ENCODE data around the gene ADARB2. TPM values are rescaled to one million over a fixed set of nuclear protein-coding genes. Genes with fewer than 3 reads are reported as not detected.

The ADARB2 gene
- polyA plus RNA-seq, 1 donor = 0.16 TPM

DNA sequence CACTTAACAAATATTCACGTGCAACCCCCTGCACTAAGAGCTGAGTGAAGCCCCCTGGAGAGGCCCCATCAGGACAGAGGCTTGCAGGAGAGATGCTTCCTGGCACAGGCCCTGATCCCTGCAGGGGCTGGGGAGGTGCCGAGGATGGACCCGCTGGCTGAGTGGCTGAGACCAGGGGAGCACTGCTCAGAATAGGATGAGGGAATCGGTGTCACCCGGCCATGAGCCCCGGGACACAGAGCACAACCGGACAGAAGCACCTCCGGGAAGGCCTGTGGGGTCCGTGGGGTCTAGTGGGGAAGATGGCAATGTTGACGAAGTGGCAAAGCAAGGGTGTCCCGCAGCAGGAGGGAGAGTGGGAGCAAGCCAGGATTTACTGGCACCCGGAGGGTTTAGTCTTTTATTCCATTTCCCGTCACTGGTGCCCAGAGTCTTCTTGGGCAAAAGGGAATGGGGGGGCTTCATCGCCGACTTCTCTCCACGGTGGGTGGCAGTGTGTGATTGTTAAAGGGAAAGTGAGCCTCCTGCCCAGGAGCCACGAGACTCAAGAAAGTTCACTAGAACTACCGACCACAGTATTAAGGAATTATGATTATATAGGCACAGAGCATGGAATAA is 140.7 kb downstream of the ADARB2 start:
- DNase-seq (ENCODE audit: low read depth) = no peak

DNA sequence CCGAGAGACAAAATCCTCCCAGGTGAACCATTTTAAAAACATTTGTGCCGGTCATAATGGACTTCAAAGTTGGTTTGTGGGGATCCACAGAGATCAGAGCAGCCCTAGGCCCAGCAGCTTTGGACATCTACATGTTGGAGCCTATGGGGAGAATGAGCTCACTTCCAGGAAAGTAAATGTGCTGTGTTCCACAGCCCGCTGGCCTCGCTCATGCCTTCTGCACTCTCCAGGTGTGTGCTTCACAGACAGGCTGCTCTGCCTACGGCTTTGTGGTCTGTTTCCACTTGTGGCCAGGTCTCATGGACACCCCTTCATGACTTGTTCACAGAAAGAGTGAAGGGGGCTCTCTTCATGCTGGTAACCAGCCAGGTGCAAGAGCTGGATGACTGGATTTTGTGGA is 141.6 kb downstream of the ADARB2 start:
- DNase-seq (ENCODE audit: low read depth) = no peak

DNA sequence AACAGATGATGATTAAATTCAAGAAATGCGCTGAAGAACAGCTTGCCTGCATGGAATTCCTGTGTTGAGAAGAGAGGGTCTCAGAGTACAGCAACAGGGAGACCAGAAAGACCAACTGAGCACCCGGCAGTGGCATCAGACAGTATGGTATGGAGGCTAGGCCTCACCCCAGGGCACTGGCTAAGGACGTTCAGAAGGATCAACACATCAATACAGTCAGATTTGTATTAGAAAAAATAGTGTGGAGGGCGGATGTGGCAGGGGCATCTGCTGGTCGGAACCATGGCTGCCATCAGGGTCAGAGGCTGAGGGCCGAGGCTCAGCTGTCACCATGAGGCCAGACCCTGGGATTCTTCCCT is 142.1 kb downstream of the ADARB2 start:
- no peak for DNase-seq (ENCODE audit: low read depth)

DNA sequence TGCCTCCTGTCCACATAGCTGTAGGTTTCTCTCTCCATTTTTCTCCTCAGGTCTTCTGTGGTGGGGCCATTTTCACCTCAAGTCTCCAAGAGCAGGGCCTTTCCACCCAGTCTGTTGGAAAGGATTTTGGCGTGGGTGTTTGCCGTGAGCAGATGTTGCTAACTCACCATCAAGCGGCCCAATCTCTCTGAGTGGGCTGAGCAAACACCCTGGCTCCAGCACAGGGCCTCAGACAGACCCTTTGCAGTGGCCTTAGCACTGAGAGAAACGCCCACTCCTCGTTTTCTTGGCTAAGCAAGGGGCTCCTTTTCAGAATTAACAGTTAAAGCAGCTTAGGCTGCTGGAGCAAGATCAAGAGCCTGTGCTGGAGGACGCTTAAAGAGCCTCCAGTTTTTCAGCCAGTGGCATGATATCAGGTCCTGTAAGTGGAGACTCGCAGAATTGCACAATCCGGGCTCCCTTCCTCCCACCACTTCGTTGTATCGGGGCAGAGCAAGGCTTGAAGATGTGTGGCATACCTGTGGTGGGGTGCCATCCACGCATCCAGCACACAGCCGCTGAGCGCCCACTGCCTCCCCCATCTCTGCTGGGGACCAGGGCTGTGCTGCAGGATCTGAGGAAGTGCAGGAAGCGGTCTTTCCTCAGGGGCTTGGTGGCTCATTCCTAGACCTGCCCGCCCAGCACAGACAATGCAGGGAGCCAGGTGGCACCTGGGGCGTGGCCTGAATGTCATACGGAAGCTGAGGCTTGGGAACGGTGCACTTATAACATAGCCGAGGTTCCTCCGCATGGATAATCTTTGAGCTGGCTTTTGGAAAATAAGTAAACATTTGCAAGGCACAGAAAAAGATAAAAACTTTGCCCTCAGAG is 142.7 kb downstream of the ADARB2 start:
- no peak for DNase-seq (ENCODE audit: low read depth)

DNA sequence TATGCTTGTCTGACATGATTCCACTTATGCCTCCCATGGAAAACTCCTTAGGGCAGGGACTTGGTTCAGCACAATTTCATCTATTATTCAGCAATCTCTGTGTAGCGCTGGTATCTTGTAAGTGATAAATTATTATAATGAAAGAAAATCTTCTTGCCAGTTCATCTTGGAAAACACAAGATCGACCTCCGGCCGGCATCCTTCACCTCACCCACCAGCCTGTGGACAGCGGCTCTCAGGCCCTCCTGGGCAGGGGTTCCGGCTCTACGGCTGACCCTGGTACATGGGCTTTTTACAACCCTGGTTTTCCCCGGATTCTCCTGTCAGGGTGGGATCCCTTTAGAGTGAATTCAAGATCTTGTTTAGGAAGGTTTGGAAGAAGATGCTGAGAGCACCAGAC is 145.6 kb downstream of the ADARB2 start:
- DNase-seq (ENCODE audit: low read depth) = no peak

DNA sequence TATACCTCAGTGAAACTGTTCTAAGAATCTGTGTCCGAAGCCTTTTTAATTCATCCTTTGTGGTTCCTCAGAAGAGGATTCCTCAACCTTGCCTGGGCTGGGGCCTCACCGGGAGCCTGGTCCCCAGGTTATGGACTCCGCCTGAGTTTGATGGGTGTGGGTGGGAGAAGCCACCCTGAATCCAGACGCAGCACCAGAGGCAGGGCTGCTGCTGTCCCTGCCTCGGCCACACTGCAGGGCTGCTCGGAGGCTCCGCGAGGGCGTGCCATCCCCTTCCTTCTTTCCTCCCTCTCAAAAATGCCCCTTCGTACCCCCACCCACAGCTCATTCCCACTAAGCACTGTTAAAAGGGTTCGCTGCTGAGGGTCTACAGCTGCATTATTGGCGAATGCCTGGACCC is 146.3 kb downstream of the ADARB2 start:
- no peak for DNase-seq (ENCODE audit: low read depth)

DNA sequence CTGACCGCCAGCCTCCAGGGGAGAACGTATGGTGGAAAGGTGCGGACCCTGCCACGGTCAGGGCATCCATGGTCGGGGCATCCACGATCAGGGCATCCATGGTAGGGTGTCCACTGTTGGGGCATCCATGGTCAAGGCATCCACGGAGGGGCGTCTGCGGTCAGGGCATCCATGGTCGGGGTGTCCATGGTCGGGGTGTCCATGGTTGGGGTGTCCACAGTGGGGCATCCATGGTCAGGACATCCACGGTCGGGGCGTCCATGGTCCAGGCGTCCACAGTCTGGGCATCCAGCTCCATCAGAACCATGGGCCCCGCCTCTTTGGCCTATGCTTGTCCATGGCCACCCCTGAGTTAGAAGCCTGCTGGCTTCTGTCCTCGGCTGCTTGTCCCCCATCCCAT is 148.1 kb downstream of the ADARB2 start:
- no peak for DNase-seq (ENCODE audit: low read depth)

DNA sequence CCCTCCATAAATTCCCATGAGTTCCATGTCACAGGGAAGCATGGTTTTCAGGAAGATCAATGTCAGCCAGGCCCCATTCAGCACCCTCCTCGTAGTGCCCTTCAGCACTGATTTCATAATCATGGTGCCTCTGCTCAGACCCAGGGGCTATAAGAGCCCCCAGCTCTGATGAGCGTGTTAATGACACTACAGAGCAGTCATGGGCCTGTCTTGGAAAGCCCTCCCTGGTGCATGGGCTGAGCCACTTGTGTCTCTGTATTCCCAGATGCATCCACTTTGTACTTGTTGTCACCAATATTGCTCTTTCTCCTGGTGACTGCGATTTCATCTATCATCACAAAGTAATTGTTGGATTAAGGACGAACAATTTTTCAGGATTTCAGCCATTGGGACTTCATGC is 154.6 kb downstream of the ADARB2 start:
- no peak for DNase-seq (ENCODE audit: low read depth)

DNA sequence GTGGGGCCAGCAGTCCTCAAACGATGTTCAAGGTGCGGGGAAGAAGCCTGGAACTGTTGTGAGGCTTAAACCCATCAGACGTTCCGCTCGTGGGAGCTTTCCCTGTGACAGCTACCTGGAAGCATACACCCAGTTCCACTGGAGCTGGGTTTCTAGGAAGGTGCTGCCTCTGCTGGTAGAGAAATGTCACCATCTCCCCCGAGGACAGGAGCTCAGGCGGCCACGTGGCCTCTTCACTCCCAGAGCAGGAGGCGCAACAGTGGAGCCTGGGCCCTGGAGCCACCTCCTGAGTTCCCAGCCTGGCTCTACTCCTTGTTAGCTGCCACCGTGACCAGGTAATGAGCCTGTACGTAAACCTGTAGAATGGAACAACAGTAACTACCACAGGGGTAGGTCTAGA is 156.1 kb downstream of the ADARB2 start:
- DNase-seq (ENCODE audit: low read depth) = no peak

DNA sequence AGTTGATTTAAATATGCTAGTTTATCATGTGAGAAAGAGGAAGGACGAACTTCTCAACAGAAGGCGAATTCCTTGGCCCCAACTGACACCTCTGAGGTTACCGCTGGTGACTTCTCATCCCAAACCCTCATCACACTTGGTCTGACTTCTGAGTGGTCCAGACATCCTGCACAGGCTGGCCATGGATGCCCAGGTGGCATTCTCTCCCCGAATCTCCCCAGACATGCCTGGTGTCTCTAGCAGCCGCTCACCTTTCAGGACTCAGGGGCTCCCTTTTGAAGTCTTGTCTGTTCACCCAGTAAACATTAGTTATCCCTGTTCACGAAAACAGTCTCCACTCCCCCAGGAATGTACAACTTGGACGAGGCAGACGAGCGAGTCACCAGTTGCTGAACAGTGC is 157.7 kb downstream of the ADARB2 start:
- no peak for DNase-seq (ENCODE audit: low read depth)

DNA sequence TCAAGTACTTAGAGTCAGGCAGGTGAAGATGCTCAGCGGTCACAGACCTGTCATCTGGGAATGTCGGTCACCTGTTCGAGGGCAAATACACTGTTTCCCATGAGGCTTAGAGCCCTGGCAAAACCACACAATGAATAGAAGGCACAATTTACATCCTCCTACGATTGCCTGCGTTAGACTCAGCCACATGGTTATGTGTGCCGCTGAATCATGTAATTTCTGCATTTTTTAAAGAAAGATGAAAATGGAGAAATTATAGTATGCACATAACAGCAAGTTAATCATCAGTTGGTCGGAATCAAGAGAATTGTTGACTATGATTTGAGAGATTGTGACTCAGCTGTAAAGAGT is 158.2 kb downstream of the ADARB2 start:
- no peak for DNase-seq (ENCODE audit: low read depth)

DNA sequence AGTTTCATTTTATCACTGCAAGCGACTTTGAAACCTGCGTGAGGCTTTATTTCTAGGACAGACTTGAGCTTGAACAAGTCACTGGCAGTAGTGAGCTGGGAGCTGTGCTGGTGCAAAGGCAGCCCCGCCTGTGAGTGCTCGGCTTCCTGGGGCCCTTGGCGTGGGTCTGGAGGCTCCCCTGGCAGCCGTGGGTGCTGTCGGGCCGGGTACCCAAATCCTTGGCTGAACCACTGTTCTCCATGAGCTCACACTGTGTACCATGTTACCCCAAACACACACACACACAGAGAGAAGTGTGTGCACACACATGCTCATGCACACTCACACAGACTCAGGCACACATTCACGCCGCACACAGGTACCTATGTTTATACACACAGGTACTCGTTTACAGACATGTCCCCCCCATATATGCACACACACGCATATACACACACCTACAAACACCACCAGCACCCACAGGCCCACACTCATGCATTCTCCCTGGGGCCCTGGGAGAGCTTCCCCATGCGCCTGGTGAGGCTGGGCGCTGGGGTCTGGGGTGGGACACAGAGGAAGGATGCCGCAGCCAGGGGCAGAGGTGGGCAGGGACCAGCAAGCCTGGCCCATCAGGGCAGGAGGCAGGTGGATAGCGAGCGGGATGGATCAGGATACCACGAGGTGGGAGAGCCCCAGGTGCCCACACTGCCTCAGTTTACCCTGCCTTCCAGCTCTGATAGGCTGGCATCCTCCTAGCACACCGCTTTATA is 158.8 kb downstream of the ADARB2 start:
- DNase-seq (ENCODE audit: low read depth) = no peak

DNA sequence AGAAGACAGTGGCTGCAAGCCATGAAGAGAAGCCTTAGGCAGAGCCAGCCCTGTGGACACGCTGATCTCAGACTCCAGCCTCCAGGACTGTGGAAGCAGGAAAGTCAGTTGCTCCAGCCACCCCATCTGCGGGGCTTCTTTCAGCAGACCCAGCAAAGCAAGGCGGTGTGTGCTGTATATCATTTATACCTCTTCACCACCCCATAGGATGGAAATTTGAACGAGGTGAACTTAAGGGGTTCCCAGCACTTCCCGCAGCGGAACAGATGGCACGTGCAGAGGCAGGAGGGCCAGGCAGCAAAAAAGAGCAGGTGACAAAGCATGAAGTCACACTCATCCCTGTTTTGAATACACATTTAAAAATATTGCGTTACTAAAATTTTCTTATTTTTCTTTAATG is 159.4 kb downstream of the ADARB2 start:
- DNase-seq (ENCODE audit: low read depth) = no peak

DNA sequence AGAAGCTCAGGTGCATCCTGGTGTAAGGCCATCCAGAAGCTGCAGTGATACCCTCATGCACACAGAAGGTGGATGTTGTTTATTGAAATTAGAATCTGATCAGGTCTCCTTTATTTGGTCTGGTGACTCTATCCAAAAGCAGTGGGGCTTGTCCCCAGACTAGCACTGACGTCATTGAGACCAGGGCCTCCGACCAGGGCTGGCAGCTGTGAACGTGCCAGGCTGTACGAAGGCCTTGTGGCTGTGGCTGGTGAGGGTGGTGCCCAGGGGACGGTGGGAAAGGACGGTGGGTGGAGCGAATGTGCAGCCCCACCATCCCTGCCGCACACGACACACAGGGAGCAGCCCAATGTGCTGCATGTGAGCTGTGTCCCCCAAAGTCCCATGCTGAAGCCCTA is 160.0 kb downstream of the ADARB2 start:
- no peak for DNase-seq (ENCODE audit: low read depth)

DNA sequence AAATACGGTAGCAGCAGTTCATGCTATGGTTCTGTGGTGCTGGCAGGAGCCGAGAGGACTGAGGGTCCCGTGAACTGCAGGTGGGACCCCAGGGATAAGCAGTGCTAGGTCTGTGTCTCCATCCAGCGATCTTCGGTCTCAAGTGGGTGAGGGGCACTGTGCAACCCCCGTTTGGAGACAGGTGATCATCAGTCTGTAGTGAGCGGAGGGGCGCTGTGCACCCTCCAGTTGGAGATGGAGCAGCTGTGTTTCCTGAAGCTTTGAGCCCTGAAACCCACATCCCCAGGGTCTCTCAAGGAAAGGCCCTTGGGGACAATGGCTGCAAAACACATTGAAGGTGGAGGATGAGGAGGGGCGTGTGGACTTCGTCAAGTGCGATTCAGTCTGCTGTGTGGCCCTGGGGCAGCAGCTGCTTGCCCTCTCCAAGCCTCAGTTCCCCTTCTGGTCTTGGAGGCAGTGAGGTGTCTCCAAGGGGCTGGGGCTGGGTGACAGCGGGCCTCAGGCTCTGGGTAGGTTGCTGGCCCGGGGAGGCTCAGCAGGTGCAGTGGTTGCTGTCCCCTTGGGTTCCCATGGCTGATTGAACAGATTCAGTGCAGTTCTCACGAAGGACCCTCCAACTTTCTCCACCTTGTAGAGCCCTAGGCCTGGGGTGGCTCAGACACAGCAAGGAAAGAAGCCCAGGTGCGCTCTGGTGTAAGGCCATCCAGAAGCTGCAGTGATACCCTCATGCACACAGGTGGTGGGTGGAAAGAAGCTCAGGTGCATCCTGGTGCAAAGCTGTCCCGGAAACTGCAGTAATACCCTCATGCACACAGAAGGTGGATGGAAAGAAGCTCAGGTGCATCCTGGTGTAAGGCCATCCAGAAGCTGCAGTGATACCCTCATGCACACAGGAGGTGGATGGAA is 160.6 kb downstream of the ADARB2 start:
- DNase-seq (ENCODE audit: low read depth) = no peak

DNA sequence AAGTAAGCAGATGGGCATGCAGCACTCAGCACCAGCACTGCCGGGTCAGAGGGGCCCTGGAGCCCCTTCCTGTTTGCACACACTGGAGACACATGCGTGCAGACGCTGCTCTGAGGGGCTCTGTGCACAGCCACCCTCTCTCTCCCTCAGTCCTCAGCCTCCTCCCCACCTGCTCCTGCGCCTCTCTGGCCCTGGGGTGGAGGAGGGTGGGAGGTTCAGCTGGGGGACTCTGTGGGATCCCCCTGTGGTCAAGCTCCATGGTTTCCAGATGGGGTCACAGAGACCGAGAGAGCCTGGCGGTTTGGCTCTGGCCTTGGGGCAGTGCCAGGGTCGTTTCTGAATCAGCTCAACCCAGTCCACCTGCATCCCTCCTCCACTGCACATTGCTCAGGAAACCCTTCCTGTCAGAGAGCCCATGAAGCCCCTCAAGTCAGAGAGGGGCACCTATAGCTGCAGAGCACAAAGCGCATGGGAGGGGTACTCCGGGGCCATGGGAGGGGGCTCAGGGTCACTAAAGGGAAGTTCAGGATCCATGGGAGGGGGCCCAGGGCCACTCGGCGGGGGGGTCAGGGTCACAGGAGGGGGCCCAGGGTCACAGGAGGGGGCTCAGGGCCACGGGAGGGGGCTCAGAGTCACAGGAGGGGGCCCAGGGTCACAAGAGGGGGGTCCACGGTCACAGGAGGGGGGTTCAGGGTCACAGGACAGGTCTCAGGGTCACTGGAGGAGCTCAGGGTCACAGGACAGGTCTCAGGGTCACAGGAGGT is 161.7 kb downstream of the ADARB2 start:
- no peak for DNase-seq (ENCODE audit: low read depth)

DNA sequence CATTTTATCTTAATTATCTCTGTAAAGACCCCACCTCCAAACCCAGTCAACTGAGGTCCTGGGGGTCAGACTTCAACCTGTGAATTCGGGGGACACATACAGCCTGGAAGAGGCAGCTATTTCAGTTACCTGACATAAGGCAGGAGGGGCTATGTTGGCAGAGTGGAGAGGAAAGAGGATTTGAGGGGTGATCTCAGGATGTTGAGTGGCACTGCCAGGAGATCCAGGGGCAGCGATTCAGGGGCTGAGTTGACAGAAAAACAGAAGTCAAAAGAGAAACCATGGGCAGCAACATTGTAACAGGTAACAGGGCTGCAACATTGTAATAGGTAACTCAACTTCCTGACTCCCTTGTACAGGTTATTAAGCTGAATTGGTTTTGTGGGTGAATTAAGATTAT is 162.6 kb downstream of the ADARB2 start:
- no peak for DNase-seq (ENCODE audit: low read depth)

DNA sequence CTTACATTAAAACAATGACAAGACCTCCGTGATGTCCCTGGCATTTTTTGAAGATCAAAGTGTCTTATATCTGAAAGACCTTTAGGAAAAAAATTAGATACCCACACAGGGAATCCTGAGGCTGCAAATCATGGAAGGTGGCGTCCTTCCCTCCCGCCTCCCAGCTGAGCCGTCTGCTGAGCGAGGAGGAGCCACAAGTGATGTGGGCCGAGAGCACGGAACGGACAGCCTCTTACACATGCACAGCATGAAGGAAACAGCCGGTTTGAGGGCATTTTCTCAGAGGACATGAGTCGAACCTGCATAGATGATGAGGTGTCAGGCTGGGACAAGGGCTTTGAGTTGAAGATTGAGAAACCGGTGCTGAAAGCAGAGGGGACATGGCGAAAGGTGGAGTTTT is 163.3 kb downstream of the ADARB2 start:
- DNase-seq (ENCODE audit: low read depth) = no peak

DNA sequence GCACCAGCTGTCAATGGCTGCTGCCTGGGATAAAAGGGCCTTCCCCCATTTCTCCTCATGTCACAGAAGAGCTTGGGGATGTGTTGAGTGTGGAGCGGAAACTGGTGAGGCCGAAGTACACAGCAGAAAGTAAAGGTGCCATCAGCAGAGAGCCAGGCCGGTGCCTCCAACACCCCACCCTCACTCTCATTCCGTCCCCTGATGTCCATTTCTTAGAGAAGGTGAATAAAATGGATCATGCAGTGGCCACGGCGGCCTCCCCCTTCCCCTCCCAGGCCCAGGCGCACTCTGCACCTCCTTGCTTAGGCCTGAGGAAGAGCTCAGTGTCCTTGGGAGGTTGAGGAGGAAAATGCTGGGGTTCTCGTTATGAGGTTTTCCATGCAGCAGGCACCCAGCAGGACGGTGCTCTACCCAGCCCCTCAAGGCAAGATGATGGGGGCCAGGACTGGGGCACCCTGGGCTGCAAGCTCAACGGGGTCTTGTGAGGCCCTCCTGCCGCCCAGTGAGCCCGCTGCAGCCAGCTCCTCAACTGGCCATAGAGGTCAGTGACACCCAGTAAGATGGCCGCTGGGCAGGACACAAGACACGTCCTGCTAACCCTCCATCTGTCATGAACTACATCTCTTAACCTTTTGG is 163.9 kb downstream of the ADARB2 start:
- DNase-seq (ENCODE audit: low read depth) = no peak

DNA sequence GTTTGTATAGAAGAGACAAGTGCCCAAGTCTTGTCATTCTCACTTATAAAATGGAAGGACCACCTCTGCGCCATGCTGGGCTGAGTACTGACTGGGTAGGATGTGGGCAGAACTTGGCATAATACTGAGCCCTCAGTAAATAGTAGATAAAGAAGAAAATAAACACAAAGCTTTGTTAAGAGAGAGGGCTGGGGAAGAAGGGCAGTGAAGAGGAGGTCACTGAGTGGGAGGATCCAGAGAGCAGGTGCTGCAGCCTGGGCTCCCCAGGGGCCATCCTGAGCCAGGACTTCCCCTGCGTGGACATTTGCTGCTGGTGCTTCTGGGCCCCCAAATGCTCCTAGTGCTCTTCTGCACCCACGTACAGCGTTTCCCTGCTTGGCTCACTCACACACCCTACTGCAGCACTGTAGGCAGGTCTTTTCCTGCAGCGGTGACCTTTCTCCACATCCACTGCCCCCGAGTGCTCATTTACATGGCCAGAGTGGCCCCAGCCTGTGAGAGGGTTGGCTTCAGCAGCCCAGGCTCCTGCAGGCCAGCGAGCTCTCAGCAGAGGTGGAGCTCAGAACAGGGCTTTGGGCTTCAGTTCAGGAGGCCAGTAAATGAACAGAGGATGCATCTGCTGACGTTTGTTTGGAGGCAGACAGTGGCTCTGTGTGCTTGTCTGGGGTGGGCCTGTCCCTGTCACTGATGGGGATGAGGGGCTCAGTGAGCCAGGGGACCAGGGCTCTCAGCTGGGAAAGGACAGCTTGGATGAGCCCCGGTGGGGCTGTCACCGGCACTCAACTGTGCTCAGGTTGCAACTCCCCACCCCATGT is 164.6 kb downstream of the ADARB2 start:
- no peak for DNase-seq (ENCODE audit: low read depth)
